ENCODE results near the gene CHRDL1.

Gene CHRDL1

DNA sequence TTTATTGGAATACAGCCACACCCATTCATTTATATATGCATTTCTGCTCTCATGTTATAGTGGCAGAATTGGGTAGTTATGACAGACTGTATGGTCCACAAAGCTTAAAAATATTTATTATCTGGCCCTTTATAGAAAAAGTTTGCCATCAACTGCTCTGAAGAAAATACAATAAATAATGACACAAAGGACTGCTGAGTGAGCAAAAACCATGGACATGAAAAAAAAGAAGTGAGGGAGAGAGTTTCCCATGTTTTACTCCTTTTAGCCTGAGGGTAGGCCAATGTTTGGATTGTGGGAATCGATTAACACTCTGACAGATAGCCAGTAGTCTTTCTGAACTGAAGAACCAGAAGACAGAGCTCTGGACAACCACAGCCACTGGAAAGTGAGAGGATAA is 149.2 kb downstream of the CHRDL1 start:
- DNase-seq, result no peak

All from retina (tissue), 1 donor.